ENCODE results near the gene ESYT2. TPM values are rescaled to one million over a fixed set of nuclear protein-coding genes. Genes with fewer than 3 reads are reported as not detected.

The ESYT2 gene
- total and polyA plus RNA-seq, 2 of the 4 experiments (the other 2 are of a cell fraction), result 26.7 to 69.9 TPM

DNA sequence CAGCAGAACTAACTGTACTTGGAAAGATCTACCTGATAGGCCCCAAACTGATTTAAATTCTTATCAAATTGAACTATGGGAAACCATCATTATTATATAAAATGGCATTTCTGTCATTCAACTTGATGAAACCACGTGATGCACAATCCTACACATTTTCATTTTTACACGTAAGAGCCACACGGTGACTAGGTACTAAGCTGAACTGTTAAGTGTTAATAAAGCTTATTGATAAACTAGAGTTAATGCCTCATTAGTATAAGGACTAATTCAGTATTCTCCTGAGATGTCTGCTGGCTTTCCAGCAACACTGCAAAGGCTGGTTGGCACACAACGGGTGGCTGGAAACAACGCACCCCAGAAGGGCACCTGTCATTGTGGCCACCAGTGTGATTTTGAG is 129.3 kb downstream of the ESYT2 start:
- Histone ChIP-seq H3K4me1 (ENCODE audit: control insufficient read depth, insufficient read depth, low read length) (peaks cover 7% of the 10 kb centered on the region), H3K56ac (ENCODE audit: extremely low read depth, insufficient read depth, low read length) (no peak overlapping the region), H3K79me1 (ENCODE audit: low read depth in 1 of 2, low read length in 2 of 2) (peaks cover 36 to 54% of the 10 kb centered on the region in 2 experiments), H3K27me3 (ENCODE audit: control insufficient read depth, insufficient read depth, low read length) (no peaks in the 10 kb centered on the region), H3K9ac (ENCODE audit: low read depth, low read length) (no peak overlapping the region), H3K27ac (ENCODE audit: insufficient read depth, low read length) (no peak overlapping the region), H2AK9ac (replicated peaks; ENCODE audit: low read depth, low read length, poor library complexity) (no peak overlapping the region), H2BK5ac (ENCODE audit: low read depth, low read length, poor library complexity, severe bottlenecking) (no peak overlapping the region), H3K4ac (ENCODE audit: low read depth, low read length) (no peak overlapping the region), H4K91ac (ENCODE audit: insufficient read depth, low read depth, low read length) (no peak overlapping the region), H3K18ac (ENCODE audit: low read depth, low read length) (no peak overlapping the region), H3K14ac (replicated peaks; ENCODE audit: low read depth, low read length) (no peak overlapping the region), H4K8ac (ENCODE audit: low read depth in 2 of 2, low read length in 2 of 2) (no peak overlapping the region), H3K4me2 (ENCODE audit: low read depth, low read length) (no peak overlapping the region), H3K9me3 (ENCODE audit: control insufficient read depth, insufficient read depth, low read length) (no peaks in the 10 kb centered on the region), H2BK120ac (ENCODE audit: low read depth, low read length) (no peak overlapping the region), H2AK5ac (ENCODE audit: low read depth, low read length) (no peak overlapping the region), H4K5ac (ENCODE audit: low read depth, low read length) (no peak overlapping the region), H3K23ac (ENCODE audit: low read depth, low read length) (no peak overlapping the region), H2BK15ac (ENCODE audit: low read depth, low read length) (no peak overlapping the region), H3K36me3 (ENCODE audit: control insufficient read depth, insufficient read depth, low read length) (peaks cover 4% of the 10 kb centered on the region; the same call in 1 of the 2 replicates), H3K4me3 (ENCODE audit: insufficient read depth, low read depth, low read length) (no peak overlapping the region), H2AFZ (replicated peaks; ENCODE audit: low read length, poor library complexity) (no peak overlapping the region), H2BK20ac (ENCODE audit: low read depth, low read length) (no peak overlapping the region), H4K20me1 (ENCODE audit: insufficient read depth, low read length) (no peaks in the 10 kb centered on the region), H3K9me1 (ENCODE audit: insufficient read depth, low read length) (peaks cover 11% of the 10 kb centered on the region)
- BruUV-seq (replicated peaks), result no TSS peak
- POLR2A ChIA-PET (ENCODE audit: unreplicated experiment), result no interaction called here
- dilution Hi-C loops (cut with HindIII; ENCODE audit: low sequenced_read_pairs, unreplicated experiment) (no loop called here), intact Hi-C loops (cut with micrococcal nuclease) (no loop called here), in situ Hi-C loops (cut with MboI; ENCODE audit: low sequenced_read_pairs) (no loop called here)
- TF ChIP-seq POLR2A (IDR thresholded peaks at IDR 0.05; ENCODE audit: low read depth, low read length), result no peak
- no peak for TF ChIP-seq RCOR1 (IDR thresholded peaks at IDR 0.05; ENCODE audit: insufficient replicate concordance, low read length)
- no peak for TF ChIP-seq BHLHE40 (IDR thresholded peaks at IDR 0.05; ENCODE audit: low read depth, low read length)
- no peak for TF ChIP-seq RAD21 (IDR thresholded peaks at IDR 0.05; ENCODE audit: low read length)
- no peak for TF ChIP-seq SMC3 (IDR thresholded peaks at IDR 0.05; ENCODE audit: low read depth, low read length)
- no peak for TF ChIP-seq CHD1 (IDR thresholded peaks at IDR 0.05; ENCODE audit: low read depth, low read length)
- no peak for TF ChIP-seq FOS (IDR thresholded peaks at IDR 0.05; ENCODE audit: low read depth, low read length)
- TF ChIP-seq CTCF (conservative IDR thresholded peaks at IDR 0.05; ENCODE audit: low read depth, low read length), result no peak
- TF ChIP-seq MAZ (IDR thresholded peaks at IDR 0.05; ENCODE audit: borderline replicate concordance, low read depth, low read length), result no peak
- TF ChIP-seq MXI1 (IDR thresholded peaks at IDR 0.05; ENCODE audit: borderline replicate concordance, low read depth, low read length), result no peak
- TF ChIP-seq NFE2L2 (IDR thresholded peaks at IDR 0.05; ENCODE audit: low read depth, low read length), result no peak
- TF ChIP-seq CEBPB (IDR thresholded peaks at IDR 0.05; ENCODE audit: low read depth, low read length), result no peak
- no peak for TF ChIP-seq RFX5 (IDR thresholded peaks at IDR 0.05; ENCODE audit: low read depth, low read length)
- TF ChIP-seq, protein P1, sequence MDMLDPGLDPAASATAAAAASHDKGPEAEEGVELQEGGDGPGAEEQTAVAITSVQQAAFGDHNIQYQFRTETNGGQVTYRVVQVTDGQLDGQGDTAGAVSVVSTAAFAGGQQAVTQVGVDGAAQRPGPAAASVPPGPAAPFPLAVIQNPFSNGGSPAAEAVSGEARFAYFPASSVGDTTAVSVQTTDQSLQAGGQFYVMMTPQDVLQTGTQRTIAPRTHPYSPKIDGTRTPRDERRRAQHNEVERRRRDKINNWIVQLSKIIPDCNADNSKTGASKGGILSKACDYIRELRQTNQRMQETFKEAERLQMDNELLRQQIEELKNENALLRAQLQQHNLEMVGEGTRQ (IDR thresholded peaks at IDR 0.05; ENCODE audit: low read depth, low read length), result no peak
- no peak for TF ChIP-seq ELK1 (IDR thresholded peaks at IDR 0.05; ENCODE audit: borderline replicate concordance, low read depth, low read length)
- no peak for TF ChIP-seq MAFK (IDR thresholded peaks at IDR 0.05; ENCODE audit: low read depth, low read length)
- no peak for DNase-seq
- no CpG with 5 or more reads among the region's 5 CpGs for WGBS, 2 experiments (ENCODE audit: extremely low coverage in 2 of 2, insufficient read length in 1 of 2)
- CTCF ChIA-PET, result interaction anchor here (1.7 kb wide), 1 partner anchor 277 kb away, joined by 5 read pairs; no protein-coding TSS in a partner anchor
- no peak for ATAC-seq (ENCODE audit: low read depth)
